ENCODE measurements around the gene KCNJ3. TPM values are rescaled to one million over a fixed set of nuclear protein-coding genes. Genes with fewer than 3 reads are reported as not detected.
"Not testable (repeated sequence)": the region's sequence is repeated elsewhere in the genome, so short reads cannot be mapped to it uniquely, and the experiment has no call there.

KCNJ3 gene
- polyA plus RNA-seq, 4 donors, result 6.5 to 9.0 (median 6.9) TPM

DNA sequence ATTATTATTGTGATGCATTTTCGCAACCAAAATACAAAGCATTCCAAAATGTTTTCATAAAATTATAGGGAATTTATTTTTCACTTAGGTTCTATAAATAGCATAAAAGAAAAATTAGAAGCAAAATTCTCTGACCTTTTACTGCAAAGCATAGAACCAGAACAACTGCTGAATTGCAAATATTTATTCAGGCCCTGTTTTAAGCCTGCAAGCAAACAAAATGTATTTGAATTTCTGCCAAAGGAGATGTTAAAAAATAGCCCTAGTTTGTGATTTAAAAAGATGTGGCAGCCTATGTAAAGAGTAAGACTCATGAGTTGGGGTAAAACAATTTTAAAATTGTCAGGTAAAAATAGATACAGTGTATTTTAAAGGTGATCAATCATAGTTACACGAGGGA, 138.1 kb downstream of the KCNJ3 start:
- no peak for DNase-seq (ENCODE audit: low read depth in 4 of 4, low spot score in 2 of 4)

DNA sequence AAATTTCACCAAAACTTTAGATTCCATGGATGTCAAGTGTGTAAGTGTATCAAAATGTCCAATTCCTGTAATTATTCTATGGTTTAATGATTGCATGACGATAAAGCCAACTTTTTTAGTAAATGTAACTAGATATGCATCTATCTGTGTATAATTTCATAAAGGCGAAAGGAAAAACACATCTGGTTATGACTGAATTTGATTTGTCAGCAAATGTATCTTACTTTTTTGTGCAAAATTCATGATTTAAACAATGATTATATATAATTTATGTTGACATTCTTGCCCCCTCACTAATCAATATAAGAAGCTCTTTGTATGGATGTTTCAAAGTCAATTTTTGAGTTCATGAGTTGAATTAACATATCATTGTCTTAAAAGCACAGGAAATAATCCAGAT, 138.5 kb downstream of the KCNJ3 start:
- DNase-seq (ENCODE audit: low read depth in 4 of 4, low spot score in 2 of 4), result no peak

GRCh38 chr2:154844513-154844912, 146.0 kb downstream of the KCNJ3 start:
- DNase-seq (ENCODE audit: low read depth in 4 of 4, low spot score in 2 of 4), result no peak

DNA sequence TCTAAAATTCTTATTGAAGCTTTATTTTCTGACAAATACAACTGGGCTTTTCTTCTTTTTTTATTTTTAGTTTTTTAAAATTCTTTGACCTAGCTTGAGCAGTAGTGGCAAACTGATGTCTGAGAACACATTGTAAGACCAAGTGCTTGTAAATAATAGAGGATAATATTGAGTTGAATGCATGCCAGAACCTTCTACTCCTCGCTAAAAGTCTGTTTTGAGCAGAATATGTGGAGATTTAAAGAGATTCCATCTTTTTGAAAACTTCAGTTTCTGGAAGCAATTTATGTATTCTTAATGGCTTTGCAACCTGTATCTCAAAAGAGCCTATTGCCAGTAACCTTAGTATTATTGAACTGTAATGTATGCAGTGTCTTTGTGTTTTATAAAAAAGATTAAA, 148.3 kb downstream of the KCNJ3 start:
- no peak for DNase-seq (ENCODE audit: low read depth in 4 of 4, low spot score in 2 of 4)

GRCh38 chr2:154849482-154849881, 151.0 kb downstream of the KCNJ3 start:
- no peak for DNase-seq (ENCODE audit: low read depth in 4 of 4, low spot score in 2 of 4)

- no peak for DNase-seq (ENCODE audit: low read depth in 4 of 4, low spot score in 2 of 4)
Observed at GRCh38 chr2:154850532-154850931, 152.0 kb downstream of the KCNJ3 start.

- no peak for DNase-seq (ENCODE audit: low read depth in 4 of 4, low spot score in 2 of 4)
Observed at GRCh38 chr2:154855138-154855537, 156.6 kb downstream of the KCNJ3 start.

GRCh38 chr2:154867151-154867550, 168.7 kb downstream of the KCNJ3 start:
- DNase-seq (ENCODE audit: low read depth in 4 of 4, low spot score in 2 of 4), result not testable (repeated sequence)

DNA sequence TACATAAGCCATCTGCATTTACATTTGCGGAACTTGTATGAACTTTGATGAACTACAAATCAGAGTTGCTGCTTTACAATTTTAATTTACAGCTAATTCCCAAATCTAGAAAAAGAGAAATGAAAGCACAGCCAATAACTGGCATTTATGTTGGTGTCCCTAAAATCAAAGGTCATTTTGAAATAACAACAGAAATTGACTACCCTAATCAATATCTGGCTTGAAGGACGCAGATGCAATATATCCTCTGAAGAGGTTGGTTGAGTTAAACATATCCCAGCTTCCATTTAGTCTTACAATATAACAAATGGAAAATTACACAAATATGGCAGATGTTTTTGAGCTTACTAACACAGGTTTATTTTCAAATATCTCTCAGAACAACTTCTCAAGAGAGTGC, 177.5 kb downstream of the KCNJ3 start:
- DNase-seq (ENCODE audit: low read depth in 4 of 4, low spot score in 2 of 4), result no peak

DNA sequence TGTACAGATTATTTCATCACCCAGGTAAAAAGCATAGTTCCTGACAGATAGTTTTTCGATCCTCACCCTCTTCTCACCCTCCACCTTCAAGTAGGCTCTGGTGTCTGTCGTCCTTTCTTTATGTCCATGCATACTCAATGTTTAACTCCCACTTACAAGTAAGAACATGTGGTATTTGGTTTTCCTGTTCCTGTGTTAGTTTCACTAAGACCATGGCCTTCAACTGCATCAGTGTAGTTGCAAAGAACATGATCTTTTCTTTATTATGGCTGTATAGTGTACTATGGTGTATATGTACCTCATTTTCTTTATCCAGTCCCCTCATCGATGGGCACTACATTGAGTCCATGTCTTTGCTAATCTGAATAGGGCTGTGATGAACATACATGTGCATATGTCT, 184.2 kb downstream of the KCNJ3 start:
- no peak for DNase-seq (ENCODE audit: low read depth in 4 of 4, low spot score in 2 of 4)

DNA sequence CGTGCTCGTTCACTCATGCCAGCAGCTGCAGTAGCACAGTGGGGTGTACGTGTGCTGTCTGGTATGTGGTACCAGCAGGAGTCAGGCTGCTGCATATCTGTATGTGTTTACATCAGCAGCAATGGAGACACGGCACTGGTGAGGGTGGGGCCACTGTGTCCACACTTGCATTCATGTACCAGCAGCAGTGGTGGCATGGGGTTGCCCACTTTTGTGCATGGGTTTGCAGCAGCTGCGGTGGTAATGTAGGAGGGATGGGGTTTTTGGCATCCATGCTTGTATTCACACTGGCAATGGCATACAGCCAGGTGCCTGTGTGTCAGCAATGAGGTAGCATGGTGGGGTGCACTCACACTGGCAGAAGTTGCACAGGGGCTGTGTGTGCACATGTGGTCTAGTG, 187.8 kb downstream of the KCNJ3 start:
- DNase-seq (ENCODE audit: low read depth in 4 of 4, low spot score in 2 of 4), result no peak

GRCh38 chr2:154898269-154898668, 199.8 kb downstream of the KCNJ3 start:
- no peak for DNase-seq (ENCODE audit: low read depth in 4 of 4, low spot score in 2 of 4)

DNA sequence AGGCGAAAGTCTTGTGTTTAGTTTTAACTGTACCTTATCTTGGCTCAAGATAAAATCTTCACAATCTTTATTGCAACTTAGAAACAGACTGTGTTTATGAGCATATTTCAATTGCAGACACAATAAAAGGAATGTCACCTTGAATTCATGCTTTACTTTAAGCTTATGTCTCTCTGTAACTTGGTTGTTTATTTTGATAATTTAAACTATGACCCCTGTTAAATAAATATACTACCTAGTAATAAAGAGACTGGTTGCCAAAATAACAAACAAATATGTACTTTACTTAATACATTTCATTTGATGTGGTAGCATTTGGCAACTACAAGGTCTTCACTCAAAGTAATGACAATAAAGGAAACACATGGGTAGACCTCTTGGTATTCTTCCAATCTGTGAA, 202.6 kb downstream of the KCNJ3 start:
- no peak for DNase-seq (ENCODE audit: low read depth in 4 of 4, low spot score in 2 of 4)
